Measurements from ENCODE around the gene MAST3. TPM values are rescaled to one million over a fixed set of nuclear protein-coding genes. Genes with fewer than 3 reads are reported as not detected.

The MAST3 gene
- total and polyA plus RNA-seq, 2 of the 13 experiments (the other 11 are each of a cell fraction or from before 2014, with no cell fraction given) = 4.1 to 4.6 TPM

DNA sequence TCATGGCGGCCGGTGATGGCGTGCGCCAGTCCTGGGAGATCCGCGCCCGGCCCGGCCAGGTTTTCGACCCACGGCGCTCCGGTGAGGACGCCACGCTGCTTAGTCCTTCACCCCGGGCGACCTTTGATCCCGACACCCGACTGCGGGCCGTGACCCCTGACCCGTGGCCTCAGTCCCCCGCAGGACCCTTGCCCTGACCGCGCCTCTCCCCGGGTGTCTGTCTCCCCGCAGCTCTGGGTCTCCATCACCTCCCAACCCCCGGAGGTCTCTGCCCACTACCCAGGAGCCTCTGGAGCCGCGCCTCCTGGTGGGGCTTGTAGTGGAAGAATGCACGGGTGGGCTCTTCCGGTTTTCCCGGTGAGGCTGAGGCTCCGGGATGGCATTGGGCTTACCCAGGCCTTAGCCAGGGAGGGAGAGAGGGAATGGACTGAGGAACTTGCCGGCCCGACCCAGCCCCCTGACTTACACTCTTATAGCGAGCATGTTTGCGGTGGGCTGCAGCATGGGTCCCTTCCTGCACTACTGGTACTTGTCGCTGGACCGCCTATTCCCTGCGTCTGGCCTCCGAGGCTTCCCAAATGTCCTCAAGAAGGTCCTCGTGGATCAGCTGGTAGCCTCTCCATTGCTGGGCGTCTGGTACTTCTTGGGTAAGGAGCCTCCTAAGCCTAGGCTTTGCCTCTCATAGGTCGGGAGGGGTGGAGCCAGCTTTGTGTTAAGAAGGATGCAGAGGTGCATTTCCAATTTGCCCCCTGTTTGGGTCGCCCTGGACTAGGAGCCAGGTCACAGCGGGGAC is 96.0 kb downstream of the MAST3 start:
- in situ Hi-C loops (cut with HindIII; ENCODE audit: extremely low pct_ligation_motif_present, low pct_unique_long_range_greater_than_20kb) (no loop called here), intact Hi-C loops (cut with micrococcal nuclease; ENCODE audit: unreplicated experiment) (no loop called here)
- H3K4me1 ChIP-seq (ENCODE audit: insufficient read depth, low read length) = peaks cover 29% of the 10 kb centered on the region
- peaks cover 3 to 14% of the 10 kb centered on the region in 2 experiments; a peak in 3 of 5 replicates for H3K36me3 ChIP-seq (replicated peaks in 1 of 2; ENCODE audit: control insufficient read depth in 1 of 2, insufficient read depth in 2 of 2, low read length in 2 of 2)
- TSS peak; percentile 73 for BruUV-seq (replicated peaks)
- POLR2A ChIA-PET = interaction anchor here (0.6 to 2.7 kb wide), 15 partner anchors 9 to 171 kb away, joined by 3 to 27 read pairs (median 4); partner anchors contain the start of genes JUND and RAB3A
- 17% methylated on average over 13 of the region's 46 CpGs for WGBS (ENCODE audit: low lambda C conversion rate)
- H3K9ac ChIP-seq (ENCODE audit: insufficient read depth, low read depth, low read length) = peak overlapping the region; percentile 71
- no peak for DNase-seq (ENCODE audit: low spot score)
- H3K9me3 ChIP-seq (ENCODE audit: low read length) = no peaks in the 10 kb centered on the region
- CTCF ChIA-PET (ENCODE audit: low intra/inter-chr PET ratio, low total read pairs) = no interaction called here
- H4K20me1 ChIP-seq (ENCODE audit: insufficient read depth, low read length) = no peaks in the 10 kb centered on the region
- no peaks in the 10 kb centered on the region; a peak in 1 of 5 replicates for H3K27me3 ChIP-seq (ENCODE audit: control insufficient read depth in 1 of 2, insufficient read depth in 2 of 2, low read length in 2 of 2)
- peak overlapping the region; percentile 68 to 84 (median 83) for H3K4me3 ChIP-seq (replicated peaks in 1 of 3; ENCODE audit: insufficient read depth in 1 of 3, low read depth in 2 of 3, low read length in 3 of 3)
- H3K27ac ChIP-seq (ENCODE audit: extremely low read length, insufficient read depth, low read length) = peak overlapping the region; percentile 73
- peak overlapping the region; percentile 91 for H3K4me2 ChIP-seq (ENCODE audit: low read depth, low read length)
- H3K79me2 ChIP-seq (ENCODE audit: insufficient read depth, low read length) = peaks cover 7% of the 10 kb centered on the region
- H2AFZ ChIP-seq (ENCODE audit: low read length) = no peak overlapping the region
- ATAC-seq = peak; percentile 8
- no peak for FAIRE-seq
- TF ChIP-seq RBFOX2 (IDR thresholded peaks at IDR 0.05; ENCODE audit: low read depth, low read length) (peak; percentile 42; the same call in 1 of the 2 replicates), ARNTL (CRISPR knock-in tag; IDR thresholded peaks at IDR 0.05) (0 out of 2 replicates have a peak, but pooled peaks have one; percentile 28), NAIF1 (CRISPR knock-in tag; IDR thresholded peaks at IDR 0.05; ENCODE audit: borderline replicate concordance) (no peak), ZNF296 (CRISPR knock-in tag; conservative IDR thresholded peaks at IDR 0.05) (peak; percentile 31; the same call in 1 of the 2 replicates), SIX4 (CRISPR knock-in tag; IDR thresholded peaks at IDR 0.05) (no peak), EED (CRISPR knock-in tag; IDR thresholded peaks at IDR 0.05) (0 out of 2 replicates have a peak, but pooled peaks have one; percentile 54), AGO2 (optimal IDR thresholded peaks at IDR 0.05; ENCODE audit: low read depth, low read length) (peak; percentile 48), ZNF761 (CRISPR knock-in tag; conservative IDR thresholded peaks at IDR 0.05) (no peak), GABPB1 (CRISPR knock-in tag; IDR thresholded peaks at IDR 0.05) (peak; percentile 14; the same call in 1 of the 2 replicates), GABPA (IDR thresholded peaks at IDR 0.05; ENCODE audit: low read depth, low read length) (no peak), GABPA (CRISPR knock-in tag; IDR thresholded peaks at IDR 0.05; ENCODE audit: low read depth) (0 out of 2 replicates have a peak, but pooled peaks have one; percentile 0), KDM2A (CRISPR knock-in tag; IDR thresholded peaks at IDR 0.05; ENCODE audit: borderline replicate concordance, low read depth) (peak; percentile 15; the same call in 1 of the 2 replicates), ZNF317 (CRISPR knock-in tag; IDR thresholded peaks at IDR 0.05) (no peak), AGO1 (IDR thresholded peaks at IDR 0.05; ENCODE audit: low read depth, low read length, poor library complexity, severe bottlenecking) (peak; percentile 9), RNF2 (conservative IDR thresholded peaks at IDR 0.05; ENCODE audit: low read depth) (no peak), ZNF713 (CRISPR knock-in tag; IDR thresholded peaks at IDR 0.05) (no peak), ZNF687 (CRISPR knock-in tag; IDR thresholded peaks at IDR 0.05) (peak; percentile 2), ZNF724P (CRISPR knock-in tag; IDR thresholded peaks at IDR 0.05; ENCODE audit: borderline replicate concordance) (peak; percentile 51; the same call in 1 of the 2 replicates)
- TF ChIP-seq, protein P1, sequence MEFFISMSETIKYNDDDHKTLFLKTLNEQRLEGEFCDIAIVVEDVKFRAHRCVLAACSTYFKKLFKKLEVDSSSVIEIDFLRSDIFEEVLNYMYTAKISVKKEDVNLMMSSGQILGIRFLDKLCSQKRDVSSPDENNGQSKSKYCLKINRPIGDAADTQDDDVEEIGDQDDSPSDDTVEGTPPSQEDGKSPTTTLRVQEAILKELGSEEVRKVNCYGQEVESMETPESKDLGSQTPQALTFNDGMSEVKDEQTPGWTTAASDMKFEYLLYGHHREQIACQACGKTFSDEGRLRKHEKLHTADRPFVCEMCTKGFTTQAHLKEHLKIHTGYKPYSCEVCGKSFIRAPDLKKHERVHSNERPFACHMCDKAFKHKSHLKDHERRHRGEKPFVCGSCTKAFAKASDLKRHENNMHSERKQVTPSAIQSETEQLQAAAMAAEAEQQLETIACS (CRISPR knock-in tag; IDR thresholded peaks at IDR 0.05) = 0 out of 2 replicates have a peak, but pooled peaks have one; percentile 23

Data from HepG2 (cell line).